Pulmonary artery endothelial cell (primary cell): Measurements from ENCODE around the gene SUN2. TPM values are rescaled to one million over a fixed set of nuclear protein-coding genes. Genes with fewer than 3 reads are reported as not detected.
A peak's percentile ranks its signal among the peaks of the same experiment; 100 is the strongest.

ENCODE experiments used
- DNase-seq: peaks from one replicate; pipeline ENCODE4 v3.0.0-alpha.2; 2011; ENCODE audit warnings: low read depth, low spot score
- total RNA-seq: library from RNA; depleted of rRNA; stranded (reverse); fragments of >200 nt; gene quantifications from 2 replicates; pipeline ENCODE4 v1.2.3, GENCODE V29; 2014

SUN2 gene
- total RNA-seq, 1 donor from 2014 or later, result 119 TPM

GRCh38 chr22:38754751-38755154 lies 1.0 kb downstream of the SUN2 start:
- DNase-seq, result no peak

- peak; percentile 11 for DNase-seq
These were observed 1.6 kb downstream of the SUN2 start for GRCh38 chr22:38753948-38754750.

GRCh38 chr22:38751422-38752346 lies 4.1 kb downstream of the SUN2 start:
- no peak for DNase-seq

GRCh38 chr22:38751066-38751421 lies 4.8 kb downstream of the SUN2 start:
- no peak for DNase-seq

- no peak for DNase-seq
These were observed 5.2 kb downstream of the SUN2 start for GRCh38 chr22:38750638-38751037.

- no peak for DNase-seq
These were observed 5.7 kb downstream of the SUN2 start for GRCh38 chr22:38750104-38750503.

GRCh38 chr22:38748487-38749136 lies 7.2 kb downstream of the SUN2 start:
- no peak for DNase-seq

- no peak for DNase-seq
These were observed 9.9 kb downstream of the SUN2 start for GRCh38 chr22:38745676-38746460.

GRCh38 chr22:38744981-38745380 lies 10.8 kb downstream of the SUN2 start:
- no peak for DNase-seq

- DNase-seq, result no peak
These were observed 13.4 kb downstream of the SUN2 start for GRCh38 chr22:38742176-38742942.

GRCh38 chr22:38741576-38741975 lies 14.2 kb downstream of the SUN2 start:
- no peak for DNase-seq

- DNase-seq, result no peak
These were observed 14.6 kb downstream of the SUN2 start for GRCh38 chr22:38741166-38741565.

GRCh38 chr22:38740754-38741153 lies 15.0 kb downstream of the SUN2 start:
- no peak for DNase-seq

GRCh38 chr22:38740116-38740723 lies 15.6 kb downstream of the SUN2 start:
- no peak for DNase-seq

- no peak for DNase-seq
These were observed 16.3 kb downstream of the SUN2 start for GRCh38 chr22:38739300-38740055.

- no peak for DNase-seq
These were observed 17.2 kb downstream of the SUN2 start for GRCh38 chr22:38738475-38739070.

- DNase-seq, result no peak
These were observed 18.3 kb downstream of the SUN2 start for GRCh38 chr22:38737302-38738060.

GRCh38 chr22:38736257-38736570 lies 19.6 kb downstream of the SUN2 start:
- DNase-seq, result no peak
